ENCODE results near the gene GLP1R.

DNA sequence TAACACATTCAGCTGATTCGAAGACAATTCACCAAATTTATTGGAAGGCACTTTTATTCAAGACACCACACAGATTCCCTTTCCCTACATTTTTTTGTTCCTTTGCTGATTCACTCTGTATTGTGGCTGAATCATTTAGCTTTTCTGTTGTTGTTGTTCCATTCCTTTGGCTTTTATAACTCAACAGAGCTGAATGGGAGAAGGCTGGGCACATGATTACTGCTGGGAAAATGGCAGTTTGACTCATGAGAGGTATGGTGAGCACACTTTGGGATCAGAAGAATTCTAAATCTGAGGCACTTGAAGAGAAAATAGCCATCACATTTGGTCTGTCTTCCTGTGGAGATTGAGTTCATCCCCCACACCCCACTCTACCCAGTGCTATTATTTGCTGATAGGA lies 82.1 kb downstream of the GLP1R start:
- no peak for TF ChIP-seq POLR2AphosphoS5 (IDR thresholded peaks at IDR 0.05; ENCODE audit: low read depth, low read length)
- TF ChIP-seq, protein P1, sequence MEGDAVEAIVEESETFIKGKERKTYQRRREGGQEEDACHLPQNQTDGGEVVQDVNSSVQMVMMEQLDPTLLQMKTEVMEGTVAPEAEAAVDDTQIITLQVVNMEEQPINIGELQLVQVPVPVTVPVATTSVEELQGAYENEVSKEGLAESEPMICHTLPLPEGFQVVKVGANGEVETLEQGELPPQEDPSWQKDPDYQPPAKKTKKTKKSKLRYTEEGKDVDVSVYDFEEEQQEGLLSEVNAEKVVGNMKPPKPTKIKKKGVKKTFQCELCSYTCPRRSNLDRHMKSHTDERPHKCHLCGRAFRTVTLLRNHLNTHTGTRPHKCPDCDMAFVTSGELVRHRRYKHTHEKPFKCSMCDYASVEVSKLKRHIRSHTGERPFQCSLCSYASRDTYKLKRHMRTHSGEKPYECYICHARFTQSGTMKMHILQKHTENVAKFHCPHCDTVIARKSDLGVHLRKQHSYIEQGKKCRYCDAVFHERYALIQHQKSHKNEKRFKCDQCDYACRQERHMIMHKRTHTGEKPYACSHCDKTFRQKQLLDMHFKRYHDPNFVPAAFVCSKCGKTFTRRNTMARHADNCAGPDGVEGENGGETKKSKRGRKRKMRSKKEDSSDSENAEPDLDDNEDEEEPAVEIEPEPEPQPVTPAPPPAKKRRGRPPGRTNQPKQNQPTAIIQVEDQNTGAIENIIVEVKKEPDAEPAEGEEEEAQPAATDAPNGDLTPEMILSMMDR (IDR thresholded peaks at IDR 0.05): no peak
- TF ChIP-seq, protein P2, sequence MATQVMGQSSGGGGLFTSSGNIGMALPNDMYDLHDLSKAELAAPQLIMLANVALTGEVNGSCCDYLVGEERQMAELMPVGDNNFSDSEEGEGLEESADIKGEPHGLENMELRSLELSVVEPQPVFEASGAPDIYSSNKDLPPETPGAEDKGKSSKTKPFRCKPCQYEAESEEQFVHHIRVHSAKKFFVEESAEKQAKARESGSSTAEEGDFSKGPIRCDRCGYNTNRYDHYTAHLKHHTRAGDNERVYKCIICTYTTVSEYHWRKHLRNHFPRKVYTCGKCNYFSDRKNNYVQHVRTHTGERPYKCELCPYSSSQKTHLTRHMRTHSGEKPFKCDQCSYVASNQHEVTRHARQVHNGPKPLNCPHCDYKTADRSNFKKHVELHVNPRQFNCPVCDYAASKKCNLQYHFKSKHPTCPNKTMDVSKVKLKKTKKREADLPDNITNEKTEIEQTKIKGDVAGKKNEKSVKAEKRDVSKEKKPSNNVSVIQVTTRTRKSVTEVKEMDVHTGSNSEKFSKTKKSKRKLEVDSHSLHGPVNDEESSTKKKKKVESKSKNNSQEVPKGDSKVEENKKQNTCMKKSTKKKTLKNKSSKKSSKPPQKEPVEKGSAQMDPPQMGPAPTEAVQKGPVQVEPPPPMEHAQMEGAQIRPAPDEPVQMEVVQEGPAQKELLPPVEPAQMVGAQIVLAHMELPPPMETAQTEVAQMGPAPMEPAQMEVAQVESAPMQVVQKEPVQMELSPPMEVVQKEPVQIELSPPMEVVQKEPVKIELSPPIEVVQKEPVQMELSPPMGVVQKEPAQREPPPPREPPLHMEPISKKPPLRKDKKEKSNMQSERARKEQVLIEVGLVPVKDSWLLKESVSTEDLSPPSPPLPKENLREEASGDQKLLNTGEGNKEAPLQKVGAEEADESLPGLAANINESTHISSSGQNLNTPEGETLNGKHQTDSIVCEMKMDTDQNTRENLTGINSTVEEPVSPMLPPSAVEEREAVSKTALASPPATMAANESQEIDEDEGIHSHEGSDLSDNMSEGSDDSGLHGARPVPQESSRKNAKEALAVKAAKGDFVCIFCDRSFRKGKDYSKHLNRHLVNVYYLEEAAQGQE (IDR thresholded peaks at IDR 0.05; ENCODE audit: insufficient read depth in 1 of 2, low read depth in 2 of 2, low read length in 1 of 2): no peak

Data from Panc1 (cell line).